A549 (cell line): ENCODE measurements around the gene PAN3.

Experiments
- NFE2L2 ChIP-seq: fragments of 150-350 bp; conservative IDR thresholded peaks from 2 replicates; pipeline ENCODE4 v1.6.1; 2014; ENCODE audit warnings: low read length
- POLR2A ChIP-seq: IDR thresholded peaks from 2 replicates; pipeline ENCODE4 v1.6.1; 2012; ENCODE audit warnings: mild to moderate bottlenecking, low read length
- POLR2AphosphoS2 ChIP-seq: conservative IDR thresholded peaks from 2 replicates; pipeline ENCODE4 v1.6.1; 2012; ENCODE audit warnings: low read length, improper control_type of control experiment, inconsistent platforms

GRCh38 chr13:28324181-28324789 lies 185.9 kb downstream of the PAN3 start:
- TF ChIP-seq POLR2A (no peak), POLR2AphosphoS2 (no peak), NFE2L2 (no peak)
